DMS53 (cell line): ENCODE measurements around the gene C5AR2.
"Not testable (repeated sequence)": the region's sequence is repeated elsewhere in the genome, so short reads cannot be mapped to it uniquely, and the experiment has no call there.

Source experiments
- DNase-seq: peaks from one replicate; lab custom pipeline; 2025; lab: John Stamatoyannopoulos, UW

C5AR2 gene

GRCh38 chr19:47323872-47324271 lies 8.1 kb upstream of the C5AR2 start:
- no peak for DNase-seq

GRCh38 chr19:47324502-47324901 lies 7.5 kb upstream of the C5AR2 start:
- no peak for DNase-seq

DNA sequence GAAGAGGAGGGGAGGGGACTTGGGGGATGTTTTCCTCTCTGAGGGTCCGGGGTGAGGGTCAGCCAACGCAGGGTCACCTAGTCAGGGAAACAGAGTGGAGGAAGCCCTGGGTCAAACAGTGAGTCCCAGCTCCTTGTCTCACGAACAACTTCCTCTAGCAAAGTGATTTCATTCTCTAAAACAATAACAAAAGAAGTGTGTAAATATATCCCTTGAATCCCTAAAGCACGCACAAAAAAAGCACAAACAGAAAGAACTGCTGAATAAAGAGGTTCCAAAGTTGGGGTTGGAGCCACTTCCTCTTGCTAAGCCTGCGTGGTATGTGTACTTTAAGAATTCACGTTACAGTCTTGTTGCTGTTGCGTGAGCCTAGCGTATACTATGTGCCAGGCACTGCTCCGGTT lies 1.5 kb upstream of the C5AR2 start:
- DNase-seq: no peak

DNA sequence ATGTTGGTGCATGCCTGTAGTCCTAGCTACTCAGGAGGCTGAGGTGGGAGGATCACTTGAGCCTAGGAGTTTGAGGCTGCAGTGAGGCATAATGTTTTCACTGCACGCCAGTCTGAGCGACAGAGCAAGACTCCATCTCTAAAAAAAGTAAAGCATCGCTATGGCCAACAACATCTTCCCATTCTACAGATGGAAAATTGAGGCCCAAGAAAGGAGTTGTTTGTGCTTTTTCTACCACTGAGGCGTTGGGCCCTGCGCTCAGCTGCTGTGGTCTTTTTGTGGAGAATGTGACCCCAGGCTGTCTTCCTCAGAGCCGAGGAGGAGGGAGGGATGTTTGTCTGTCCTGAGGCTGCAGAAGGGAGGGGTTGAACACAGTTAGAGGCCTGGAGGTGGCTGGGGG lies 485 bp upstream of the C5AR2 start:
- DNase-seq: no peak

GRCh38 chr19:47336765-47337718 lies 5.1 kb downstream of the C5AR2 start:
- DNase-seq: peak; percentile 62

- DNase-seq: no peak
Measured at GRCh38 chr19:47339196-47339880, 7.4 kb downstream of the C5AR2 start.

DNA sequence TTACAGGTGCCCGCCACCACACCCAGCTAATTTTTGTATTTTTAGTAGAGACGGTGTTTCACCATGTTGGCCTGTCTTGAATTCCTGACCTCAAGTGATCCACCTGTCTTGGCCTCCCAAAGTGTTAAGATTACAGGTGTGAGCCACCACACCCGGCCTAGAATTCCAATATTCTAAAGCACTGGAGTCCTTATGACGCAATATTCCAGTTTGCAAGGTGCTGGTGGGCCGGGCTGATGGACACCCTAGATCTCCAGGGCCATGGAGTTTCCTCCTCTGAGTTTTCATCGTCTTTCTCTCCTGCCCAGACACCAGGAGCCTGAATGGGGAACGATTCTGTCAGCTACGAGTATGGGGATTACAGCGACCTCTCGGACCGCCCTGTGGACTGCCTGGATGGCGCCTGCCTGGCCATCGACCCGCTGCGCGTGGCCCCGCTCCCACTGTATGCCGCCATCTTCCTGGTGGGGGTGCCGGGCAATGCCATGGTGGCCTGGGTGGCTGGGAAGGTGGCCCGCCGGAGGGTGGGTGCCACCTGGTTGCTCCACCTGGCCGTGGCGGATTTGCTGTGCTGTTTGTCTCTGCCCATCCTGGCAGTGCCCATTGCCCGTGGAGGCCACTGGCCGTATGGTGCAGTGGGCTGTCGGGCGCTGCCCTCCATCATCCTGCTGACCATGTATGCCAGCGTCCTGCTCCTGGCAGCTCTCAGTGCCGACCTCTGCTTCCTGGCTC lies 8.7 kb downstream of the C5AR2 start:
- DNase-seq: no peak

DNA sequence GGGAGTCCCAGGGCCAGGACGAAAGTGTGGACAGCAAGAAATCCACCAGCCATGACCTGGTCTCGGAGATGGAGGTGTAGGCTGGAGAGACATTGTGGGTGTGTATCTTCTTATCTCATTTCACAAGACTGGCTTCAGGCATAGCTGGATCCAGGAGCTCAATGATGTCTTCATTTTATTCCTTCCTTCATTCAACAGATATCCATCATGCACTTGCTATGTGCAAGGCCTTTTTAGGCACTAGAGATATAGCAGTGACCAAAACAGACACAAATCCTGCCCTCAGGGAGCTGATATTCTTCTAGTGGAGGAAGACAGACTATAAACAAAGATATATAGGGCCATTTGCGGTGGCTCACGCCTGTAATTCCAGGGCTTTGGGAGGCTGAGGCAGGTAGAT lies 9.8 kb downstream of the C5AR2 start:
- DNase-seq: no peak

DNA sequence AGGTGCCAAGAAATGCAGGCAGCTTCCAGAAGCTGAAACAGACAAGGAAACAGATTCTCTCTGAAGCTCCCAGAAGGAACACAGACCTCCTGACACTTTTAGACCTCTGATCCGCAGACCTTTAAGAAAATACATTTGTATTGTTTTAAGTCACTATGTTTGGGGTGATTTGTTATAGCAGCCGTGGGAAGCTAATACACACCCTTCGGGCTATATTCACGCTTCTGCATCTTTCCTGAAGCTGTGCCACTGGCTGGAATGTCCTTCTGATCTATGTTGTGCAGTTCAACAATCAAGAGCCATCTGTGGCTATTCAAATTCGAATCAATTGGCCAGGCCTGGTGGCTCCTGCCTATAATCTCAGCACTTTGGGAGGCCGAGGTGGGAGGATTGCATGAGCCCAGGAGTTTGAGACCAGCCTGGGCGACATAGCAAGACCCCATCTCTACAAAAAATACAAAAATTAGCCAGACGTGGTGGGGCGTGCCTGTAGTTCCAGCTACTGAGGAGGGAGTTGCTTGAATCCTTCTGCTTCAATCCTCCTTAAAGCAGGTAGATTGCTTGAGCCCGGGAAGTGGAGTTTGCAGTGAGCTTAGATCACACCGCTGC lies 11.3 kb downstream of the C5AR2 start:
- DNase-seq: no peak

DNA sequence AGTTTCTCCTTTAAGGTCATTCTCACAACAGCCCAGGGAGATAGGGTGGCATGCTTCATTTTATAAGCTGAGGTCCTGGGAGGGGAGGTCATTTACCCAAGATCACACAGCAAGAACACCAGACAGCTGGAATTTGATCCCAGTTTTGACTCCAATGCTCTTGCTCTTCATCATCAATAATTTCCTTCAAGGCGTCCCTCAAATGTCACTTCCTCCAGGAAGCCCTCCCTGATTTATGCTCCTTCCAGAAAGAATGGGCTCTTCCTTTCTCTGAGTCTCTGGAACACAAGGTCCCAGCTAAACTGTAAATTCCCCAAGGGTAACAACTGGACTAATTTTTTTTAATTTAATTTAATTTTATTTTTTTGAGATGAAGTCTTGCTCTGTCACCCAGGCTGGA lies 12.4 kb downstream of the C5AR2 start:
- no peak for DNase-seq

DNA sequence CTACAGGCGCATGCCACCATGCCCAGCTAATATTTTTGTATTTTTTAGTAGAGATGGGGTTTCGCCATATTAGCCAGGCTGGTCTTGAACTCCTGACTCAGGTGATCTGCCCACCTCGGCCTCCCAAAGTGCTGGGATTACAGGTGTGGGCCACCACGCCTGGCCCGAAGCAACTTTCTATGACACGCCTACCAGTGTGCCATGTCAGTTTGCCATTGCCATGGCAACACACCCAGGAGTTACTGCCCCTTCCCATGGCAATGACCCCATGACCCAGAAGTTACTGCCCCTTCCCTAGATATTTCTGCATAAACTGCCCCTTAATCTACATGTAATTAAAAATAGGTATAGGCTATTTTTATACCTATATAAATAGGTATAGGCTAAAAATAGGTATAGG lies 14.0 kb downstream of the C5AR2 start:
- not testable (repeated sequence) for DNase-seq

DNA sequence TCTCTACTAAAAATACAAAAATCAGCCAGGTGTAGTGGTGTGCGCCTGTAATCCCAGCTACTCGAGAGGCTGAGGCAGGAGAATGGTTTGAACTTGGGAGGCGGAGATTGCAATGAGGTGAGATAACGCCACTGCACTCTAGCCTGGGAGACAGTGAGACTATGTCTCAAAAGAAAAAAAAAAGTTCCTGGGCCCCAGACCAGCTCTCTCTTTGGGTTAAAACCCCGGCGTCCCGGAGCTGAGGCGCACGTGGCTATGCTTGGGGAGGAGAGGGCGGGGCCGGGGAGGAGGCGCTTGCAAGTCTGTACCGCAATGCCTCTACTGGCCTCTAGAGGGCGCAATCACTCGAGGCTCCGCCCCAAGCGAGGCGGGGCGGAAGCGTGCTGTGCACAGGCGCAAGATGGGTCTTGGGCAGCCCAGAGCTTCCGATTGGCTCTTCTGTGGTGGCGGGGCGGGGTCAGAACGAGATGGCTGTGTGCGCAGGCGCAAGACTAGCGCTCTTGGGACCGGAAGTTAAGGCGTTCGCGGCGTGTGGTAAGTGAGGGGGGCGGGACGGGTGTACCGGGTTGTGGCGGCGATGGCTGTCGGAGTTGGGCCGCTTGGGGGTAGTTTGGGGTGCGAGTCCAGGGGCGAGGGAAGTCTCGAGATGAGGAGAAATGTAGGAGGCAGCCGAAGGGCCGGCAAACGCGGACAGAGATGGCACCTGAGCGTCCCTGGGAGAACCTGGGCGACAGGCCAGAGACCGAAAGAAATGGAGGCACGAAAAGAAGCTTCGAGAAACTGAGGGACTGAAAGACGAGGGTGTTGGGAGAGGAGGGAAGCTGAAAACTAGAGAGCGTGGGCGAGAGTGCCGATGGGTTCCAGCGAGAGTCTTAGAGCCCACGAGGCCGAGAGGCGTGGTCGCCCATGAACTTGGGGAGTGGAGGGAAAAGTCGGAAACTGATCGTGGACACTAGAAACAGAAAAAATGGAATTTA lies 17.1 kb downstream of the C5AR2 start, which contains the start of gene DHX34:
Gene DHX34 (plus strand): TSS at position 497 of the 977 bp plus-strand sequence. CDS start 3,716 bp downstream, outside the sequence.
- peak; percentile 99 for DNase-seq

DNA sequence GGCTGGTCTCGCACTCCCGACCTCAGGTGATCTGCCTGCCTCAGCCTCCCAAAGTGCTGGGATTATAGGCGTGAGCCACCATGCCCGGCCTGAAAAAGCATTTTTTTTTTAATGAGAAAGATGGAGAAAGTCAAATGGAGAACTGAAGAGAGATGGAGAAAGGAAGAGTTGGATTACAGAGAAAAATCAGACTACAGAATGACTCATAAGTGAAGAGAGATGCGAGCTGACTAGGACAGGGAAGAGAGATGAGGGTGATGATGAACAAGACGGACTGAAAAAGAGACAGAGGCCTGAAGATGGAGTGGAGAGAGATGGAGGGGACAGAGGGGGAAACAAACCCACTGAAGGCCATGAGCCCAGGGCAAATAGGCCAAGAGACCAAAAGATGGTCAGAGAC lies 18.7 kb downstream of the C5AR2 start:
- DNase-seq: no peak

GRCh38 chr19:47351548-47351947 lies 19.6 kb downstream of the C5AR2 start:
- peak; percentile 21 for DNase-seq

- no peak for DNase-seq
Measured at GRCh38 chr19:47352095-47352494, 20.1 kb downstream of the C5AR2 start.

- DNase-seq: peak; percentile 20
Measured at GRCh38 chr19:47353307-47353712, 21.3 kb downstream of the C5AR2 start.

GRCh38 chr19:47356900-47357299 lies 24.9 kb downstream of the C5AR2 start:
- no peak for DNase-seq

- peak; percentile 28 for DNase-seq
Measured at GRCh38 chr19:47357788-47358680, 26.1 kb downstream of the C5AR2 start.

GRCh38 chr19:47358936-47359335 lies 27.0 kb downstream of the C5AR2 start:
- no peak for DNase-seq

DNA sequence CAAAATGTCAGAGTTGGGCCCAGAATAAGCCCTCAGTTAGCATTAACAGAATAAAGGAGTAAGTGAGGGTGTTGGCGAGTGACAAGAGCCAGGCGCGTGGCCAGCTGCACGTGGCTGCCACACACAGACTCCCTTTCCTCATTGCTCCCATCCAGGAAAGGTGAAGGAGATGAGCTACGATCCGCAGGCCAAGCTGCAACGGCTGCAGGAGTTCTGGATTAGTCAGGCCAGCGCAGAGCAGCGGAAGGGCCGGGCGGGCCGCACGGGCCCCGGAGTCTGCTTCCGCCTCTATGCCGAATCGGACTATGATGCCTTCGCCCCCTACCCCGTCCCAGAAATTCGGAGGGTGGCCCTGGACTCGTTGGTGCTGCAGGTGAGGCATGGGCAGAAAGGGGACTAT lies 30.3 kb downstream of the C5AR2 start:
- DNase-seq: no peak
